ENCODE results near the gene MAP4K1.
A peak's percentile ranks its signal among the peaks of the same experiment; 100 is the strongest.

Gene MAP4K1

GRCh38 chr19:38617764-38618589 lies at the start of gene MAP4K1:
MAP4K1 (minus strand) TSS chr19:38617953; CDS start chr19:38617895, 58 bp downstream.
- DNase-seq, result peak; percentile 69

GRCh38 chr19:38666663-38667511 lies 49.1 kb upstream of the MAP4K1 start:
- DNase-seq, result no peak

GRCh38 chr19:38665950-38666662 lies 48.4 kb upstream of the MAP4K1 start:
- no peak for DNase-seq

- no peak for DNase-seq
Observed at GRCh38 chr19:38665219-38665931, 47.6 kb upstream of the MAP4K1 start.

GRCh38 chr19:38664503-38665211 lies 46.9 kb upstream of the MAP4K1 start:
- DNase-seq, result no peak

GRCh38 chr19:38663957-38664502 lies 46.3 kb upstream of the MAP4K1 start:
- DNase-seq, result no peak

GRCh38 chr19:38663156-38663651 lies 45.5 kb upstream of the MAP4K1 start:
- DNase-seq, result no peak

- DNase-seq, result no peak
Observed at GRCh38 chr19:38662537-38663155, 44.9 kb upstream of the MAP4K1 start.

- DNase-seq, result no peak
Observed at GRCh38 chr19:38661996-38662395, 44.2 kb upstream of the MAP4K1 start.

GRCh38 chr19:38661136-38661535 lies 43.4 kb upstream of the MAP4K1 start:
- DNase-seq, result no peak

GRCh38 chr19:38660724-38661123 lies 43.0 kb upstream of the MAP4K1 start:
- no peak for DNase-seq

- no peak for DNase-seq
Observed at GRCh38 chr19:38658462-38659306, 40.9 kb upstream of the MAP4K1 start.

- DNase-seq, result no peak
Observed at GRCh38 chr19:38657633-38658222, 40.0 kb upstream of the MAP4K1 start.

- no peak for DNase-seq
Observed at GRCh38 chr19:38656171-38656981, 38.6 kb upstream of the MAP4K1 start.

- DNase-seq, result no peak
Observed at GRCh38 chr19:38655148-38655824, 37.5 kb upstream of the MAP4K1 start.

- DNase-seq, result no peak
Observed at GRCh38 chr19:38654628-38655055, 36.9 kb upstream of the MAP4K1 start.

- DNase-seq, result no peak
Observed at GRCh38 chr19:38653028-38653571, 35.3 kb upstream of the MAP4K1 start.

Measured in activated effector memory CD4-positive, alpha-beta T cell treated with Interleukin-2 at 50 U/mL for 16 hours (primary cell).